ENCODE results near the gene VPS39.

GRCh38 chr15:42228036-42228435, 19.9 kb upstream of the VPS39 start:
- no peak for TF ChIP-seq CTCF (IDR thresholded peaks at IDR 0.05; ENCODE audit: low read length)
- TF ChIP-seq EZH2phosphoT487 (IDR thresholded peaks at IDR 0.05; ENCODE audit: low read length) = no peak
- no peak for TF ChIP-seq EZH2 (optimal IDR thresholded peaks at IDR 0.05; ENCODE audit: low read depth, low read length)

Measured in MM.1S (cell line).